Stomach (tissue), 4 donors: ENCODE data around the gene MCOLN1.

Experiments
- CTCF ChIP-seq, 7 experiments: fragments of 450-650 bp in 4 of 7; fragments of 200-600 bp in 3 of 7; sonication (generic) in 3 of 7; IDR thresholded peaks; one replicate each; pipeline ENCODE4 v1.5.1; 2016 to 2019; ENCODE audit warnings: antibody characterized with exemption in 7 of 7, control low read depth in 2 of 7, mild to moderate bottlenecking in 1 of 7
- EP300 ChIP-seq: sonication (generic); formaldehyde crosslinking; IDR thresholded peaks from one replicate; pipeline ENCODE4 v1.6.1; 2017; ENCODE audit warnings: antibody characterized with exemption
- POLR2A ChIP-seq, 4 donors: fragments of 450-650 bp; IDR thresholded peaks; one replicate each; pipeline ENCODE4 v1.6.1; 2016; ENCODE audit warnings: antibody characterized with exemption in 4 of 4, control low read depth in 2 of 4, mild to moderate bottlenecking in 1 of 4, moderate library complexity in 1 of 4
- POLR2AphosphoS5 ChIP-seq, 3 donors: sonication (generic); formaldehyde crosslinking; IDR thresholded peaks; one replicate each; pipeline ENCODE4 v1.6.1; 2016; ENCODE audit warnings: antibody characterized with exemption in 3 of 3

- TF ChIP-seq CTCF (IDR thresholded peaks at IDR 0.05): peak in 2 of 7 experiments; percentile 8 to 14
- TF ChIP-seq POLR2A (IDR thresholded peaks at IDR 0.05): no peak
- no peak for TF ChIP-seq EP300
- no peak for TF ChIP-seq POLR2AphosphoS5 (IDR thresholded peaks at IDR 0.05)
Observed at GRCh38 chr19:7497292-7497691, 25.1 kb upstream of the MCOLN1 start.
